Cardiac fibroblast (primary cell): ENCODE measurements around the gene ITGA7.
"Not testable (repeated sequence)": the region's sequence is repeated elsewhere in the genome, so short reads cannot be mapped to it uniquely, and the experiment has no call there.

Experiments
- DNase-seq, 2 donors: peaks; one replicate each; pipeline versions ENCODE4 v3.0.0 to v3.0.0-alpha.2; 2010; ENCODE audit warnings: low read depth in 2 of 2
- H3K4me3 ChIP-seq, 2 donors: replicated peaks in 1 of 2; 1 replicate in 1 of 2; 2 replicates in 1 of 2; pipeline ENCODE4 v1.5.1; 2011; ENCODE audit warnings: low read depth in 2 of 2, low read length in 2 of 2, mild to moderate bottlenecking in 2 of 2, moderate library complexity in 1 of 2
- CTCF ChIP-seq: IDR thresholded peaks from one replicate; pipeline ENCODE4 v1.5.1; 2011; ENCODE audit warnings: low read depth, mild to moderate bottlenecking, low read length, inconsistent platforms

ITGA7 gene

DNA sequence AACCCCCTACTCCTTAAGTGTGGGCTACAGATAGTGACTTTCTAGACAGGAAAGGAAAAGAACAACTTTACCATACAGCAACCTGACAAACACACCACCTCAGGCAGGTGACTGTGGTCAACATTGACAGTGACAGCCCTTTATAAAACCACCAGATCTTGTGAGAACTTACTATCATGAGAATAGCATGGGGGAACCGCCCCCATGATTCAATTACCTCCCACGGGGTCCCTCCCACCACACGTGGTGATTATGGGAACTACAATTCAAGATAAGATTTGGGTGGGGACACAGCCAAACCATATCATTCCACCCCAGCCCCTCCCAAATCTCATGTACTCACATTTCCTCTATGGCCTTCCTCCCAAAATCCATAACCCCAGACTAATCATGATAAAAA lies 54.7 kb downstream of the ITGA7 start:
- H3K4me3 ChIP-seq = no peak overlapping the region
- TF ChIP-seq CTCF = no peak
- DNase-seq = no peak

GRCh38 chr12:55652352-55652751 lies 55.4 kb downstream of the ITGA7 start:
- no peak overlapping the region for H3K4me3 ChIP-seq
- no peak for TF ChIP-seq CTCF
- peak in 1 of 2 donors; percentile 16 for DNase-seq

DNA sequence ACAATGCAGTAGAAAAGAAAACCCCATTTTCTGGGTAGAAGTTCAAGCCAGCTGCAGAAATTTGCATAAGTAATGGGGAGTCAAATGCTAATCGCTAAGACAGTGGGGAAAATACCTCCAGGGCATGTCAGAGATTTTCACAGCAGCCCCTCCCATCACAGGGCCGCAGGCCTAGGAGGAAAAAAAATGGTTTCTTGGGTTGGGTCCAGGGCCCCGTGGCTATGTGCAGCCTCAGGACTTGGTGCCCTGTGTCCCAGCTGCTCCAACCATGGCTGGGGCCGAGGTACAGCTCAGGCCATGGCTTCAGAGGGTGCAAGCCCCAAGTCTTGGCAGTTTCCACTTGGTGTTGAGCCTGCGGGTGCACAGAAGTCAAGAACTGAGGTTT lies 56.4 kb downstream of the ITGA7 start:
- H3K4me3 ChIP-seq = no peak overlapping the region
- no peak for TF ChIP-seq CTCF
- no peak for DNase-seq

DNA sequence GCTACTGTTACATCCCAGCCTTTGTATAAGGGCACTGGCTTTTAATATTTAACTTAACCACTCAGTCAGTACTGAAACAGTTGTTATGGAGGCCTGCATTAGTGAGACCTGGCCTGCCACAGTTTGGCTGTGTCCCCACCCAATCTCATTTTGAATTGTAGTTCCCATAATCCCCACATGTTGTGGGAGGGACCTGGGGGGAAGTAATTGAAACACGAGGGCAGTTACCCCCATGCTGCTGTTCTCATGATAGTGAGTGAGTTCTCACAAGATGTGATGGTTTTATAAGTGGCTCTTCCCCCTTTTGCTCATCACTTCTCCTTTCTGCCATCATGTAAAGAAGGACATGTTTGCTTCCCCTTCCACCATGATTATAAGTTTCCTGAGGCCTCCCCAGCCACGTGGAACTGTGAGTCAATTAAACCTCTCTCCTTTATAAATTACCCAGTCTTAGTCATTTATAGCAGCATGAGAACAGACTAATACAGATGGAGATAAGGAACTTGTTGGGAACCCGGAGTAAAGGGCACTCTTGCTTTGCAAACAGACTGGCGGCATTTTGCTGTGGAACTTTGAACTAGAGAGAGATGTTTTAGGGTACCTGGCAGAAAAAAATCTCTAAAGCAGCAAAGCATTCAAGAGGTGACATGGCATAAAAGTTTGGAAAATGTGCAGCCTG lies 56.9 kb downstream of the ITGA7 start:
- H3K4me3 ChIP-seq, DNase-seq: not testable (repeated sequence)

DNA sequence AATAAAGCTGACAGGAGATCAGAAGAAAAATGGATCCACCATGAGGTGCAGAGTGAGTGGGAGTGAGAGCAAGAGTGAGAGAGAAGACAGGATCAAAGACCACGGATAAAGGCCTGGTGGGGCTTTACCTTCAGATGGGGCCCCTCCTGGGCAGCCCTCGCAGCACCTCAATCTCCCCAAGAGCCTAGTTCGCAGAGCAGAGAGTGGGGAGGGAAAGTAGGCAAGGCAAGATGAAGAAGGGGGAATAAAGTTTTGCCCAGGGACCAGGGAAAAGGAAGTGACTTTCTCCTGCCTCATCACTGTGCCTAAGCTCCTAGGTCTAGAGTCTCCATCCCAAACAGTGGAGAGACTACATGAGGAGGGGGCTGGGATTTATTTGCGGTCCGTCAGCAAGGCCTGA lies 60.7 kb downstream of the ITGA7 start:
- no peak overlapping the region for H3K4me3 ChIP-seq
- TF ChIP-seq CTCF = no peak

DNA sequence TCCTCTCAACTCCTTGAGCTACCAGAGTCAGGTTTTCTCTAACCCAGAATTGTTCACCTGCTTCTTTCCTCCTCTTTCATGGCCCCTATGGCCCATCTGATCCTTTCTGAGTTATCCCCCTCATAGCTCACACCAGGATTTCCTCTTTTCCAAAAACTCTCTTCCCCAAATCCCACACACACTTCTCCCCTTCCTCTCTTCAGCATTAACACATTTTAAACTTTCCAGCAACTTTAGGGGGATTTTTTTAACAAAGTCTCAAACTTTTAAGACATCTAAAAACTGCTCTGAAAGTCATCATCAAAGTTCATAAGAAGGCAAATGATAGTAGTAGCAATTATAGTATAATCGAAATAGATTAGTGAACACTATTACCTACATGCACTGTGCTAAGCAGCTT lies 63.1 kb downstream of the ITGA7 start:
- H3K4me3 ChIP-seq = no peak overlapping the region
- no peak for TF ChIP-seq CTCF
- DNase-seq = no peak

More for the DNA sequence above, 60.7 kb downstream of the ITGA7 start:
- DNase-seq = no peak

- H3K4me3 ChIP-seq = no peak overlapping the region
- no peak for DNase-seq
- no peak for TF ChIP-seq CTCF
Measured at GRCh38 chr12:55642669-55643068, 65.0 kb downstream of the ITGA7 start.
